Fibroblast of lung (primary cell): ENCODE measurements around the gene SLCO1A2. TPM values are rescaled to one million over a fixed set of nuclear protein-coding genes. Genes with fewer than 3 reads are reported as not detected.

Experiments used
- DNase-seq, 2 donors: peaks; one replicate each; pipeline versions ENCODE4 v3.0.0 to v3.0.0-alpha.2; 2010; ENCODE audit warnings: low read depth in 2 of 2
- H2AFZ ChIP-seq: 2 replicates; pipeline ENCODE4 v1.5.1; 2012; ENCODE audit warnings: low read length, control low read depth, inconsistent platforms
- H3K27ac ChIP-seq: 2 replicates; pipeline ENCODE4 v1.5.1; 2011; ENCODE audit warnings: low read length, control low read depth; ENCODE audit not compliant: insufficient read depth
- H3K27me3 ChIP-seq: 2 replicates; pipeline ENCODE4 v1.5.1; 2011; ENCODE audit warnings: mild to moderate bottlenecking, low read length; ENCODE audit not compliant: control insufficient read depth, insufficient read depth
- H3K36me3 ChIP-seq: 2 replicates; pipeline ENCODE4 v1.5.1; 2011; ENCODE audit warnings: low read length; ENCODE audit not compliant: control insufficient read depth, insufficient read depth
- H3K4me1 ChIP-seq: 2 replicates; pipeline ENCODE4 v1.5.1; 2011; ENCODE audit warnings: low read length; ENCODE audit not compliant: control insufficient read depth, insufficient read depth; ENCODE audit errors: extremely low read depth
- H3K4me2 ChIP-seq: 2 replicates; pipeline ENCODE4 v1.5.1; 2011; ENCODE audit warnings: low read length, control low read depth; ENCODE audit not compliant: insufficient read depth; ENCODE audit errors: extremely low read depth
- H3K4me3 ChIP-seq, 4 experiments: fragments of 200-600 bp in 1 of 4; sonication (generic) in 1 of 4; replicated peaks in 1 of 4; 2 replicates each; pipeline ENCODE4 v1.5.1; 2011 to 2016; ENCODE audit warnings: low read length in 4 of 4, low read depth in 3 of 4, mild to moderate bottlenecking in 3 of 4, control low read depth in 2 of 4, inconsistent platforms in 1 of 4, mixed read lengths in 1 of 4; ENCODE audit not compliant: insufficient read depth in 1 of 4; ENCODE audit errors: control extremely low read depth in 1 of 4
- H3K79me2 ChIP-seq: 2 replicates; pipeline ENCODE4 v1.5.1; 2012; ENCODE audit warnings: mild to moderate bottlenecking, low read length, inconsistent platforms; ENCODE audit not compliant: control insufficient read depth, insufficient read depth
- H3K9ac ChIP-seq: 2 replicates; pipeline ENCODE4 v1.5.1; 2011; ENCODE audit warnings: mild to moderate bottlenecking, low read length, control low read depth; ENCODE audit not compliant: insufficient read depth
- H3K9me3 ChIP-seq: 2 replicates; pipeline ENCODE4 v1.5.1; 2012; ENCODE audit warnings: low read depth, low read length; ENCODE audit not compliant: control insufficient read depth, insufficient read depth
- H4K20me1 ChIP-seq: 2 replicates; pipeline ENCODE4 v1.5.1; 2011; ENCODE audit warnings: low read length; ENCODE audit not compliant: control insufficient read depth, insufficient read depth; ENCODE audit errors: extremely low read depth
- CTCF ChIP-seq, 2 donors: IDR thresholded peaks in 1 of 2; conservative IDR thresholded peaks in 1 of 2; 1 replicate in 1 of 2; 2 replicates in 1 of 2; pipeline ENCODE4 v1.5.1; 2011 to 2012; ENCODE audit warnings: low read length in 2 of 2, control low read depth in 1 of 2, inconsistent platforms in 1 of 2, low read depth in 1 of 2, mild to moderate bottlenecking in 1 of 2
- EZH2 ChIP-seq: IDR thresholded peaks from 2 replicates; pipeline ENCODE4 v1.5.1; 2012; ENCODE audit warnings: low read length, control low read depth, mild to moderate bottlenecking; ENCODE audit errors: missing control alignments
- polyA plus RNA-seq, 2 donors: library from polyadenylated mRNA; depleted of rRNA in 1 of 2; stranded (reverse) in 1 of 2; unstranded in 1 of 2; fragments of >200 nt; gene quantifications; 2 replicates each; pipeline ENCODE4 v1.2.1, GENCODE V29; 2011 to 2012; ENCODE audit warnings: missing spikeins in 1 of 2
- total RNA-seq: library from RNA; depleted of rRNA; stranded (reverse); fragments of >200 nt; gene quantifications from 2 replicates; pipeline ENCODE4 v1.2.1, GENCODE V29; 2014

The SLCO1A2 gene
- total and polyA plus RNA-seq, 2 donors (not counting 1 experiment from before 2014, with no cell fraction given) = not detected

- Histone ChIP-seq H3K9ac (no peak overlapping the region), H3K9me3 (no peaks in the 10 kb centered on the region), H3K27me3 (no peaks in the 10 kb centered on the region), H2AFZ (no peak overlapping the region), H3K4me1 (no peaks in the 10 kb centered on the region), H3K79me2 (no peaks in the 10 kb centered on the region), H3K27ac (no peak overlapping the region), H4K20me1 (no peaks in the 10 kb centered on the region), H3K36me3 (no peaks in the 10 kb centered on the region), H3K4me2 (no peak overlapping the region), H3K4me3 (no peak overlapping the region)
- DNase-seq = no peak
- no peak for TF ChIP-seq EZH2
- TF ChIP-seq CTCF (conservative IDR thresholded peaks at IDR 0.05 in 1 of 2, IDR thresholded peaks at IDR 0.05 in 1 of 2; ENCODE audit: low read depth in 1 of 2, low read length in 2 of 2) = no peak
These were observed 113.6 kb downstream of the SLCO1A2 start for GRCh38 chr12:21221072-21221471.

- H3K36me3 ChIP-seq = no peaks in the 10 kb centered on the region
- no peak overlapping the region for H3K4me3 ChIP-seq
- no peaks in the 10 kb centered on the region for H3K27me3 ChIP-seq
These were observed 114.5 kb downstream of the SLCO1A2 start for GRCh38 chr12:21220266-21220665.

GRCh38 chr12:21219206-21219605, 115.5 kb downstream of the SLCO1A2 start:
- no peaks in the 10 kb centered on the region for H3K4me1 ChIP-seq
- TF ChIP-seq CTCF (conservative IDR thresholded peaks at IDR 0.05 in 1 of 2, IDR thresholded peaks at IDR 0.05 in 1 of 2; ENCODE audit: low read depth in 1 of 2, low read length in 2 of 2) (no peak), EZH2 (no peak)
- no peak overlapping the region for H3K27ac ChIP-seq
- H3K79me2 ChIP-seq = no peaks in the 10 kb centered on the region
- no peaks in the 10 kb centered on the region for H3K9me3 ChIP-seq
- H3K27me3 ChIP-seq = no peaks in the 10 kb centered on the region
- no peak overlapping the region for H3K4me3 ChIP-seq
- H3K9ac ChIP-seq = no peak overlapping the region
- DNase-seq = no peak
- no peak overlapping the region for H3K4me2 ChIP-seq
- H3K36me3 ChIP-seq = no peaks in the 10 kb centered on the region
- no peaks in the 10 kb centered on the region for H4K20me1 ChIP-seq
- H2AFZ ChIP-seq = no peak overlapping the region

More at GRCh38 chr12:21220266-21220665, 114.5 kb downstream of the SLCO1A2 start:
- H3K9ac ChIP-seq = no peak overlapping the region
- TF ChIP-seq EZH2 = no peak
- TF ChIP-seq CTCF (conservative IDR thresholded peaks at IDR 0.05 in 1 of 2, IDR thresholded peaks at IDR 0.05 in 1 of 2; ENCODE audit: low read depth in 1 of 2, low read length in 2 of 2) = no peak
- H3K9me3 ChIP-seq = no peaks in the 10 kb centered on the region
- H4K20me1 ChIP-seq = no peaks in the 10 kb centered on the region
- no peak overlapping the region for H3K4me2 ChIP-seq
- no peaks in the 10 kb centered on the region for H3K79me2 ChIP-seq
- no peak for DNase-seq
- no peak overlapping the region for H2AFZ ChIP-seq
- H3K27ac ChIP-seq = no peak overlapping the region
- H3K4me1 ChIP-seq = no peaks in the 10 kb centered on the region

Other genes starting within 250 kb of the SLCO1A2 start
- gene SLCO1B1, start 203.7 kb downstream of the SLCO1A2 start, total RNA-seq = not detected in 2 replicates
- not detected in 2 replicates for gene SLCO1B1, start 203.7 kb downstream of the SLCO1A2 start, polyA plus RNA-seq
- not detected in 2 replicates for gene IAPP, start 38.0 kb upstream of the SLCO1A2 start, total RNA-seq
- gene IAPP, start 38.0 kb upstream of the SLCO1A2 start, polyA plus RNA-seq = not detected in 2 replicates
- gene PYROXD1, start 102.7 kb upstream of the SLCO1A2 start, total RNA-seq = 9.5 and 13.9 TPM in 2 replicates
- gene PYROXD1, start 102.7 kb upstream of the SLCO1A2 start, polyA plus RNA-seq = 12.1 and 14.6 TPM in 2 replicates
- 62.6 and 79.9 TPM in 2 replicates for gene RECQL, start 166.7 kb upstream of the SLCO1A2 start, total RNA-seq
- 54.8 and 57.5 TPM in 2 replicates for gene RECQL, start 166.7 kb upstream of the SLCO1A2 start, polyA plus RNA-seq
- 38.8 and 41.3 TPM in 2 replicates for gene GOLT1B, start 166.9 kb upstream of the SLCO1A2 start, total RNA-seq
- gene GOLT1B, start 166.9 kb upstream of the SLCO1A2 start, polyA plus RNA-seq = 45.4 and 56.8 TPM in 2 replicates
- 0.50 and 1.3 TPM in 2 replicates for gene SPX, start 191.4 kb upstream of the SLCO1A2 start, total RNA-seq
- 0.17 and 0.75 TPM in 2 replicates for gene SPX, start 191.4 kb upstream of the SLCO1A2 start, polyA plus RNA-seq